HG02678 (cell line): ENCODE results near the gene COL7A1.
"Not testable (repeated sequence)": the region's sequence is repeated elsewhere in the genome, so short reads cannot be mapped to it uniquely, and the experiment has no call there.

Experiments
- ATAC-seq: cut with Tn5 transposase; IDR thresholded peaks from one replicate; pipeline ENCODE4 v1.9.1; 2021; ENCODE audit warnings: mild to moderate bottlenecking, moderate library complexity; ENCODE audit not compliant: unreplicated experiment

COL7A1 gene

DNA sequence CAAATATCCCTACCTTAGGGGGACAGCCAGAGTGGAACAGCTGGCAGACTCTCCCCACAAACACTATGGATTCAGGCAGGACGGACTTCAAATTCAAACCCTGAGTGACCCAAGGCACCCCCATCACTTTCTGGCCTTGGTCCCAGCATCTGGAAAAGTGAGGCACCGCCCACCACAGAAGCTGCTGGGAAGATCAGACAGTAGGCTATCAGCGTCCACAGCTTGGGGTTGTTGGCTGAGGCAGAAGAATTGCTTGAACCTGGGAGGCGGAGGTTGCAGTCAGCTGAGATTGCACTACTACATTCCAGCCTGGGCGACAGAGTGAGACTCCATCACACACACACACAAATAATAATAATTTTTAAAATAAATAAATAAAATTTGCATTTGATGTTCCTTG is 47.0 kb downstream of the COL7A1 start:
- no peak for ATAC-seq

- ATAC-seq: no peak
Measured at GRCh38 chr3:48546203-48546829, 48.8 kb downstream of the COL7A1 start.

- ATAC-seq: no peak
Measured at GRCh38 chr3:48544141-48544540, 51.0 kb downstream of the COL7A1 start.

GRCh38 chr3:48543271-48543866 is 51.8 kb downstream of the COL7A1 start:
- no peak for ATAC-seq

GRCh38 chr3:48538451-48538850 is 56.7 kb downstream of the COL7A1 start:
- ATAC-seq: no peak

DNA sequence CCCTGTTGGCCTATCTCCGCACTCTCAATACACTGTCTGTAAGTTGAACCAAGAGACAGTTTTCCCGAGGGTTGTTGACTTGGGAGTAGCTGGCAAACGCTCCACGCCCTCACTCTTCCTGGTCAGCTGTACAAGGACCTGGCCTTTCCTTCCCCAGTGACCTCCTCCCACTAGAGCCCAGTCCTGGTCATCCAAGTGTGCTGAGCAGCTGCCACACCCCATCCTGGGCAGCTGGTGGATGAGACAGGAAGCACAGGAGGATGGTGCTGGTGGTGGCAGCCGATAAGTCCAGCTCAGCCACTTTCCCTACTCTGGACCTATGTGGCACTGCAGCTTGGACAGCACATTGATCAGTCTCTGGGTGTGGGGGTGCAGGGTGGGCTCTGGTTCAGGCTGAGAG is 58.3 kb downstream of the COL7A1 start:
- no peak for ATAC-seq

DNA sequence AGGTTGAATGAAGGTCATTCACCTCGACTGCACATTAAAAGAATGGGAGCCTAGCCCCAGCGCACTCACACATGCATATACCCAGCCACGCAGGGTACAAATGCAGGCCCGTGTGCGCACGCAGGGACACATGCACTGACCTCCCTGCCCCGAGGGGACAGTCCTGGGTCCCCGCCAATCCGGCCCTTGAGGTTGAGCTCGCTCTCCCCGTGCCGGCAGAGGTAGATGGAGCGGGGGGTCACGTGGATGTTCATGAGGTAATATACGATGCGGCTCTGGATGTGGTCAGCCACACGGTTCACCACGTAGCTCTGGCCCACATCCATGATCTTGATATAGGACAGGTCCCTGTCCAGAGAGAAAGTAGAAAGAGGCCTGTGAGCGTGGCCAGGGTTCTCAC is 59.0 kb downstream of the COL7A1 start:
- no peak for ATAC-seq

GRCh38 chr3:48535578-48535977 is 59.6 kb downstream of the COL7A1 start:
- ATAC-seq: no peak

DNA sequence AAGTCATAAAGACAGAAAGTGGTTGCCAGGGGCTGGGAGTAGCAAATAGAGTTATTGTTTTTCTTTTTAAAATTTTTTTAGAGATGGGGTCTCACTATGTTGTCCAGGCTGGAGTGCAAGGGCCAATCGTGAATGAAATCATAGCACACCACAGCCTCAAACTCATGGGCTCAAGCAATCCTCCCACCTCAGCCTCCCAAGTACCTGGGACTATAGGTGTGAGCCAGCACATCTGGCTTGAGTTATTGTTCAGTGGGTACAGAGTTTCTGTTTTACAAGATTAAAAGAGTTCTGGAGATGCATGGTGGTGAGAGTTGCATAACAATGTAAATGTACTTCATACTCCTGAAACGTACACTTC is 62.2 kb downstream of the COL7A1 start:
- no peak for ATAC-seq

DNA sequence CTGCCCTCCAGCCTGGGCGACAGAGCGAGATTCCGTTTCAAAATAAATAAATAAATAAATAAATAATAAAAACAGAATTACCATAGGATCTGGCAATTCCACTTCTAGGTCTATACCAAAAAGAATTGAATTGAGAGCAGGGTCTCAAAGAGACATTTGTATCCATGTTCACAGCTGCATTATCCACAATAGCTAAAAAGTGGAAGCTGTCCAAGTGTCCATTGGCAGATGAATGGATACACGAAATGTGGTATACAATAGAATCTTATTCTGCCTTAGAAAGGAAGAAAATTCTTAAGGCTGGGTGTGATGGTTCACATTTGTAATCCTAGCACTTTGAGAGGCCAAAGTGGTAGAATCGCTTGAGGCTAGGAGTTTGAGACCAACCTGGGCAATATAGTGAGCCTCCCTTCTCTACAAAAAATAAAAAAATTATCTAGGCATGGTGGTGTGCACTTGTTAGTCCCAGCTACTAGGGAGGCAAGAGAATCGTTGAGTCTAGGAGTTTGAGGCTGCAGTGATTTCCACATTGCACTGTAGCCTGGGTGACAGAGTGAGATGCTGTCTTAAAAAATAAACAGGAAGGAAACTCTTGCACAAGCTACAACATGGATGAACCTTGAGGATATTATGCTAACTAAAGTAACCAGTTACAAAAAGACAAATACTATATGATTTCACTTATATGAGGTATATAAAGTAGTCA is 62.7 kb downstream of the COL7A1 start:
- no peak for ATAC-seq

- not testable (repeated sequence) for ATAC-seq
Measured at GRCh38 chr3:48530701-48531100, 64.4 kb downstream of the COL7A1 start.

GRCh38 chr3:48528754-48529153 is 66.4 kb downstream of the COL7A1 start:
- ATAC-seq: no peak

DNA sequence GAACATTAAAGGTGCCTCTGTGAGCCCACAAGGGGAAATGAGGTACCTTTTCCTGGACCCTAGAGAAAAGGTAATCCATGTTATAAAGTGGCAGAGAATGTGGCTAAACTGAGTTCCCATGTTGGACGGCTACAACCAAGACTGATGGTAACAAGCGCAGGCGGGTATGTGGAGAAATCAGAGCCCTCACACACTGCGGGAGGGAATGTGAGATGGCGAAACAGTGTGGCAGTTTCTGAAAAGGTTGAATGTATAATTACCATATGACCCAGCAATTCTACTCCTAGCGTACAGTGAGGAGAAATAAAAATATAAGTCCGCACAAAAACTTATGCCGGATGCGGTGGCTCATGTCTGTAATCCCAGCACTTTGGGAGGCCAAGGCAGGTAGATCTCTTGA is 67.1 kb downstream of the COL7A1 start:
- no peak for ATAC-seq

GRCh38 chr3:48524970-48525369 is 70.2 kb downstream of the COL7A1 start:
- no peak for ATAC-seq

DNA sequence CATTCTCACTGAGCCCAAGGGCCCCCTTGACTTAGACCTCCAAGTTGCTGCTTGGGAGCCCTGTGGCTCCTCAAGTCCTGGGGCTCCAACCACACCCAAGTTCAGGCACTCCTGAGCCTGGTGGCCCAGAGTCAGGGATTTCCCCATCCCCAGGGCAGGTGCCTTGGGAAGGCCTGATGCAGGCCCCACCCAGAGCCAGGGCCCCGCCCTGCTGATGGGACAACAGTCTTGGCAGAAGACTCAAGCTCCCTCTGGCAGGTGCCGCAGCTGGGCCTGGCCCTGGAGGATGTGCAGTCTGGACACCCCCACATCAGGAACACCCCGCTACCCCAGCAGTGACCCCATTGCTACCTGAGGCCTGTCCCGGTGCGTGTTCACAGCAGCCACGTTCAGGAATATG is 73.5 kb downstream of the COL7A1 start:
- ATAC-seq: no peak

DNA sequence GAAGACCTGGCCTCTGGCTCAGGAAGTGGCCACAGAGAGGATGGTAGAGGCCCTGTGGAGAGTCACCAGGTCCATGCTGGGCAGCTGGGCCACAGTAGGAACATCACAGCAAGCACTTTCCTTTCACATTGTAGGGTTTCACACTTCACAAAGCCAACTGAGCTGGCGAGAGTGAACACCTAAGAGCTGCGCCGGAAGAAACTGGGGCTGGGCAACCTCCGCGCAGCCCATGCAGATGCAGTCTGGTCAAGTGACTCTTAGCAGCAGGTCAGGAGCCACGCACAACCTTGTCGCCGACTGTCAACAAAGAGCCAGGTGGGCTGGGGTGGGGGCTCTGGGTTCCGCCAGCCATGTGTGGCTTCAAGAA is 75.9 kb downstream of the COL7A1 start:
- ATAC-seq: no peak

DNA sequence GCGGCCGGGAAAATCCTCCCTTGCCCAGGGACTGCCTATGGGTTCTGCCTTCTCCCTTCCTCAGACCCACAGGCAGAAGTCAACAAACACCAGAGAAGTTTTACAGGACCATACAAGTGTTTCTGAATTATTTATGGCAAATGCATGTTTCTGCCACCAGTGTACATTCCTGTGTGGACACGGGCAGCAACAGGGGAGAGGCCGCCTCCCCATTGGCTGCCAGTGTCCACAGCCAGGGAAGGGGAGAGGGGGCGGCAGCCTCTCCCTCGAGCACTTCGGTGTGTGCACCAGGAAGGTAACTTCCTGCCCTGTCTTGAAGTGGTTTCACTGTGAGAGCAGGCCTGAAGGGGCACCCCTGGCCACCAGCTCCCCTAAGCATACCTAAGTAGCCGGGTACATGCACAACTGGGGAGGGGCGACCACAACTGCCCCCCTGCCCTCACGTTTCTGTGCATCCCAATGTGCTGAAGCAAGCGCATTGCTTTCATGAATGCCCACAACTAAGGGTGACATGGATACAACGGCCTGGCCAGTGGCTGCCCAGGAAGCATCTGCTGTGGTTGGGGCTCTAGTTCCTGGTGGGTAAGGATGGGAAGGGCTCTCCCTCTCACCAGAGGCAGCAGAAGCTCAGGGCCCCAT is 76.4 kb downstream of the COL7A1 start:
- no peak for ATAC-seq

DNA sequence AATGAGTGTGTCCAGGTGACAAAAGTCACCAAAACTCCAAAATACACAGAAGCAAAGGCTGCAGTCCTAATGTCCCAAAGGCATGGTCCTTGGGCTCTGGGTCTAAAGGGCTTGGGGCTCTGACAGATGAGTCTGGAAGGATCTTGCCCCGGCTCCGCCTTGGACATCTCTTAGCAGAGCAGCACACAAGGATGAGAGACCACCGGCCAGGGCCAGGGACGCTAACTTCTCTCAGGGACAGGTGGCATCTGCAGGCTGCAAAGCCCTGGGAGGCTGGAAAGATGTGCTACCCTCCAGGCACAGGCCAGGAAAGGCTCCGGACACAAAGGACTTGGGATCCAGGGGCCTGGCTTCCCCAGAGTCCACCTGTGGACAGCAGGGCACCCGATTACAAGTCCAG is 77.1 kb downstream of the COL7A1 start:
- ATAC-seq: no peak

GRCh38 chr3:48516571-48516970 is 78.6 kb downstream of the COL7A1 start:
- ATAC-seq: no peak

- ATAC-seq: no peak
Measured at GRCh38 chr3:48514431-48515227, 80.5 kb downstream of the COL7A1 start.
